Adrenal gland (tissue), 5 donors: ENCODE results near the gene SCYGR8.

Experiments
- POLR2A ChIP-seq, 2 donors: fragments of 450-650 bp; IDR thresholded peaks; one replicate each; pipeline ENCODE4 v1.6.1; 2017; ENCODE audit warnings: antibody characterized with exemption in 2 of 2, mild to moderate bottlenecking in 2 of 2, moderate library complexity in 1 of 2
- TF ChIP-seq, protein P1 (sequence below), 6 experiments: fragments of 450-650 bp in 4 of 6; fragments of 200-600 bp in 2 of 6; sonication (generic) in 1 of 6; IDR thresholded peaks; 1 replicate in 5 of 6; 2 replicates in 1 of 6; pipeline versions ENCODE4 v1.5.1 to v1.8.0; 2016 to 2021; ENCODE audit warnings: antibody characterized with exemption in 6 of 6, mild to moderate bottlenecking in 2 of 6, moderate library complexity in 1 of 6
- donor health status: DM: no; HTN: no; CAD: no.

DNA sequence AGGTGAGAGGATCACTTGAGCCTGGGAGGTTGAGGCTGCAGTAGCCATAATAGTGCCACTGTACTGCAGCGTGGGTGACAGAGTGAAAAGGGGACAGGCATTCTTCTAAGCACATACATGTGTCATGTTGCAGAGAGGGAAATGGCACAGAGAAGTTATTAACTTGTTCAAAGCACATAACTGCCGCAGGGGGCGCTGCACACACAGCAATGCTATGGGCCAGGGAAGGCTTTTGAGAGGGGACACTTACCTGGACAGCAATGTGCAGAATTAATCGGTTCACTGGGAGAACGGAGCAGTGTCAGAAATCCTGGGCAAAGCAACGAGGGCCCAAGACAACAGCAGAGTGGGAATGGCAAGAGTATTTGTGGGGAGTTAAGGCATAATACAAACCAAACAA is 2.4 kb downstream of the SCYGR8 start:
- TF ChIP-seq, protein P1, sequence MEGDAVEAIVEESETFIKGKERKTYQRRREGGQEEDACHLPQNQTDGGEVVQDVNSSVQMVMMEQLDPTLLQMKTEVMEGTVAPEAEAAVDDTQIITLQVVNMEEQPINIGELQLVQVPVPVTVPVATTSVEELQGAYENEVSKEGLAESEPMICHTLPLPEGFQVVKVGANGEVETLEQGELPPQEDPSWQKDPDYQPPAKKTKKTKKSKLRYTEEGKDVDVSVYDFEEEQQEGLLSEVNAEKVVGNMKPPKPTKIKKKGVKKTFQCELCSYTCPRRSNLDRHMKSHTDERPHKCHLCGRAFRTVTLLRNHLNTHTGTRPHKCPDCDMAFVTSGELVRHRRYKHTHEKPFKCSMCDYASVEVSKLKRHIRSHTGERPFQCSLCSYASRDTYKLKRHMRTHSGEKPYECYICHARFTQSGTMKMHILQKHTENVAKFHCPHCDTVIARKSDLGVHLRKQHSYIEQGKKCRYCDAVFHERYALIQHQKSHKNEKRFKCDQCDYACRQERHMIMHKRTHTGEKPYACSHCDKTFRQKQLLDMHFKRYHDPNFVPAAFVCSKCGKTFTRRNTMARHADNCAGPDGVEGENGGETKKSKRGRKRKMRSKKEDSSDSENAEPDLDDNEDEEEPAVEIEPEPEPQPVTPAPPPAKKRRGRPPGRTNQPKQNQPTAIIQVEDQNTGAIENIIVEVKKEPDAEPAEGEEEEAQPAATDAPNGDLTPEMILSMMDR (IDR thresholded peaks at IDR 0.05): no peak
- no peak for TF ChIP-seq POLR2A (IDR thresholded peaks at IDR 0.05)
